Dendritic cell treated with granulocyte-macrophage colony-stimulating factor and Interleukin-4, amounts not matched to agents 40 ng/mL and 50 ng/mL, for 4 days (primary cell): Measurements from ENCODE around the gene DKK3.

Experiments used
- H3K27ac Mint-ChIP-seq: one replicate; pipeline ENCODE4 v1.8.0; 2022; ENCODE audit warnings: mild to moderate bottlenecking, mixed read lengths
- H3K27me3 Mint-ChIP-seq: one replicate; pipeline ENCODE4 v1.8.0; 2022; ENCODE audit warnings: mild to moderate bottlenecking, mixed read lengths
- H3K36me3 Mint-ChIP-seq: one replicate; pipeline ENCODE4 v1.8.0; 2022; ENCODE audit warnings: low read depth, mixed read lengths
- H3K4me1 Mint-ChIP-seq: one replicate; pipeline ENCODE4 v1.8.0; 2022; ENCODE audit warnings: low read depth, mixed read lengths
- H3K4me3 Mint-ChIP-seq: one replicate; pipeline ENCODE4 v1.8.0; 2022; ENCODE audit warnings: mild to moderate bottlenecking, moderate library complexity, mixed read lengths
- H3K9me3 Mint-ChIP-seq: one replicate; pipeline ENCODE4 v1.8.0; 2022; ENCODE audit warnings: mixed read lengths
- intact Hi-C: fragments of 100-400 bp; cut with micrococcal nuclease; formaldehyde crosslinking; loops from one replicate; pipeline ENCODE4 v1.15.0; 2022

DKK3 gene

DNA sequence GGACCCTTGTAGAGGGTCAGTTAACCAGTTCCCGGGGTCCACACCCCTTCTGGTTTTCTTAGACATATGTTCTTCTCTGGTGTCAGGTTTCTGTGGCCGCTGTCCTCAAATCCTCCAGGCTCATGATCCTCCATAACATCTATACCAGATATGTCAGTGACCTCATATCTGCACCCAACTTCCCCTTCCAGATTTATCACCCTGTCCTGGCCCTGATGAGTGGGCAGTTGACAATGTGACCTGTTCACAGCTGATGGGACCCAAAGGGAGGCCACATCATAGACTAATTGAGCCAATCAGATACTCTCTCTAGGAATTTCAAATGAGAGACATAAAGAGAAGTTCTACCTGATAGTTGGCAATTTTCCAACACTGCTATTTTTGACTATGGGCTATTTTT is 5.1 kb downstream of the DKK3 start:
- Mint-ChIP-seq H3K4me1 (peaks cover 5% of the 10 kb centered on the region), H3K36me3 (no peaks in the 10 kb centered on the region), H3K4me3 (no peak overlapping the region), H3K27me3 (peaks cover 61% of the 10 kb centered on the region), H3K27ac (no peak overlapping the region), H3K9me3 (no peaks in the 10 kb centered on the region)
- intact Hi-C loops: no loop called here

DNA sequence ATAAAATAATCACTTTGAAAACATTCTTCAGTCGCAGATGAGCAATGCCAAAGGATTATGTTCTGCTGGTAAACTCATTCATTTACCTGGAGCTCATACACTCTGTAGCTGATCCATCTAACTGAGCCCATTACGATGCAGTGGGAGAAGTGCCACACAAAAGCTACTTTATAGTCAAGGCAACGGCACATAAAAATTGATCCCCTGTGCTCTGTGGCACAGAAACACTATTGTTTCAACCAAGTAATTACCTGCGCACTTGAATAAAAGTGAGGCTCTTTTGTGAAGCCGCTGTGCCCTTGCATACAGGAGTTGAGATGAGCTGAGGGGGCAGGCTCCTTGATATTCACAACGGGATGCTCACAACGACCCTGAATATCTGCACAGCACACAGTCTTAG is 7.2 kb downstream of the DKK3 start:
- H3K36me3 Mint-ChIP-seq: no peaks in the 10 kb centered on the region
- H3K4me1 Mint-ChIP-seq: peaks cover 12% of the 10 kb centered on the region
- H3K4me3 Mint-ChIP-seq: no peak overlapping the region
- peaks cover 47% of the 10 kb centered on the region for H3K27me3 Mint-ChIP-seq
- intact Hi-C loops: no loop called here
- no peaks in the 10 kb centered on the region for H3K9me3 Mint-ChIP-seq
- no peak overlapping the region for H3K27ac Mint-ChIP-seq

DNA sequence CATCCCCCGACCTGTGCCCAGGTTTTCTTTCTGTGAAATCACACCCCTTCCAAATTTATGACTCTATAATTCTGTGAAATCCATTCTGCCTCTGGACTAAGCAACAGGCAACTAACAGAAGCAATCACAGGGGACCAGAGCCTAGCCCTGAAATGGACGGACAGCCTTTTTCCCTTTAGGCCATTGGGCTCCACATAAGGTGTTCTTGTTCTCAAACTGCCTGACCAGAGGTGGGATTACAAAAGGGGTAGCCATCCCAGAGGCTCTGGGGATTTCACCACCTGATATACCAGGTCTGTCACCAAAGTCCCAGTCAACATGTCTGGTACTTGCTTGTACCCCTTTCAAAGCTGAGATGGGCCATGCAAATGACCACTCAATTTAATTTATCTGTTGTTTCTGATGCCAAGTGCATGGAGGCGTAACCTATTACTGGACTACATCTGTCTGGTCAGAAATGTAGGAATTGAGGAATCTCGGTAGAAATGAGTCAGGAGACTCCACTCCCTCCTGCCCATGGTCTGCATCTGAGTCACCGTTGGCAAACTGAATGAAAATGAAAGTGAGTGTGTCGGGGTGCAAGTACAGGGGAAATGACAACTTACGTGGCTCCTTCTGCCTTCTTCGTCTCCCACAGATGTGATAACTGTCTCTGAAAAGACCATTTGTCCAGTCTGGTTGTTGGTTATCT is 10.2 kb downstream of the DKK3 start:
- Mint-ChIP-seq H3K27me3 (peaks cover 32% of the 10 kb centered on the region), H3K4me3 (no peak overlapping the region), H3K4me1 (peaks cover 12% of the 10 kb centered on the region), H3K9me3 (no peaks in the 10 kb centered on the region), H3K36me3 (no peaks in the 10 kb centered on the region), H3K27ac (no peak overlapping the region)
- intact Hi-C loops: no loop called here

DNA sequence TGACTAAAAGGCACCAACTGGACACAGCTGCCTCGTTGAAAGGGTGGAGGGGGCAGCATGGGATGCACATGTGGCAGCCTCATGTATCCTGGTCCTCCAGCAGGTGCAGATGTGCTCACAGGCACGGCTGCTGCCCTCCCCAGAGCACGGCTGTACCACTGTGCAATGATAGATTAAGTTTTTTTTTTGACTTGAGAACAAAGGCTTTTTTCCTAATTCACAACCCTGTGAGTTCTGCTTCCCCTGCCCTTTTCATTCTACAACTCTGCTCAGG is 11.4 kb downstream of the DKK3 start:
- intact Hi-C loops: no loop called here
- H3K9me3 Mint-ChIP-seq: no peaks in the 10 kb centered on the region
- H3K27ac Mint-ChIP-seq: no peak overlapping the region
- H3K36me3 Mint-ChIP-seq: no peaks in the 10 kb centered on the region
- H3K4me3 Mint-ChIP-seq: no peak overlapping the region
- peaks cover 28% of the 10 kb centered on the region for H3K27me3 Mint-ChIP-seq
- H3K4me1 Mint-ChIP-seq: peaks cover 12% of the 10 kb centered on the region

DNA sequence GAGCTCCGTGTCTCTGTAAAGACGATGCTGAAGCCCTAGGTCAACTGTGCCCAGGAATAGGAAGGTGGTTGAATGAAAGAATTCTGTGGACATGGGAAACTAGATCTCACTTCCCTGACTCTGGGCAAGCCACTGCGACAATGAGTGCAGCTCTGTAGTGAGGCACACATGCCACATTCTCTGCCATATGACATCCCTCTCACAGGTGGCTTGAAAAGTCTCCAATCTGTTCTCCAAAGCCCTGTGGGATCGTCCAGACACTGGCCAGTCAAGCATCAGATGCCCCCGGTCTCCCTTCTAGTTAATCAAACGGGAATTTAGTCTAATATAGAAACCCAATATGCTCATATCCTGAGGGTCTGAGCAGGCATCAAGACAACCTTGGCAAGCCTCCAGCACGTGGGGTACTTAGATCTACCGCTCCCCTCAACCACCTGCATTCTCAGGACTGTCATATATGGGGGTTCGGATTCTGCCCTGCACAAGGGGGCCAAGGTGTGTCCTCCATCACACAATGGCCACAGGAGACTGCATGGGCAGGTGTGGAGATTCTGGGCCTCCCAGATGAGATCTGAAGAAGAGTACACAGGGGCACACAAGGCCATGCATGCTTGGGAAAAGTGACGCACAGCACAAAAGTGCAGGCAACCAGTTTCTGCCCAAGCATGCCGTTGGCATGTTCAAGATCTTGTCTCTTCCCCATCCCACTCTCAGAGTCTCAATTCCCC is 11.9 kb downstream of the DKK3 start:
- H3K4me1 Mint-ChIP-seq: peaks cover 12% of the 10 kb centered on the region
- no peak overlapping the region for H3K4me3 Mint-ChIP-seq
- intact Hi-C loops: no loop called here
- H3K27me3 Mint-ChIP-seq: peaks cover 27% of the 10 kb centered on the region
- no peaks in the 10 kb centered on the region for H3K36me3 Mint-ChIP-seq
- H3K9me3 Mint-ChIP-seq: no peaks in the 10 kb centered on the region
- no peak overlapping the region for H3K27ac Mint-ChIP-seq

DNA sequence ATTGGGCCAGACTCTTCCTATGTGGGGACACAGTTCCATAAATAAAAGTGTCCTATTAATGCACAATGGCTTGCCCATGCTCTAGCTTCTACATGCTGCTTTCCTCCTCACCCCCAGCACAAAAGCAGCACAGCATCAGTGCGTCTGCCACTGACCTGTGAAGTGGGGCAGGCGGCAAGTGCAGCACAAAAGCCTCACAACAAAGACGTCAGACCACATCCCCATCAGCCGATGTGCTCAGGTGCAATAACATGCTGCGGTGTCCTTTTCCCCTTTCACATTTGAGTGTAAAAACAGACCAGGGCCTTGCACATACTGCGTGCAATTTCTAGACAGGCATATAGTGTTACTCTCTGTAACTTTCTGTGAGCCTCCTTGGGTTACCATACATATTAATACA is 12.8 kb downstream of the DKK3 start:
- peaks cover 27% of the 10 kb centered on the region for H3K27me3 Mint-ChIP-seq
- H3K4me3 Mint-ChIP-seq: no peak overlapping the region
- no peaks in the 10 kb centered on the region for H3K9me3 Mint-ChIP-seq
- intact Hi-C loops: no loop called here
- H3K36me3 Mint-ChIP-seq: no peaks in the 10 kb centered on the region
- no peak overlapping the region for H3K27ac Mint-ChIP-seq
- H3K4me1 Mint-ChIP-seq: peaks cover 12% of the 10 kb centered on the region

DNA sequence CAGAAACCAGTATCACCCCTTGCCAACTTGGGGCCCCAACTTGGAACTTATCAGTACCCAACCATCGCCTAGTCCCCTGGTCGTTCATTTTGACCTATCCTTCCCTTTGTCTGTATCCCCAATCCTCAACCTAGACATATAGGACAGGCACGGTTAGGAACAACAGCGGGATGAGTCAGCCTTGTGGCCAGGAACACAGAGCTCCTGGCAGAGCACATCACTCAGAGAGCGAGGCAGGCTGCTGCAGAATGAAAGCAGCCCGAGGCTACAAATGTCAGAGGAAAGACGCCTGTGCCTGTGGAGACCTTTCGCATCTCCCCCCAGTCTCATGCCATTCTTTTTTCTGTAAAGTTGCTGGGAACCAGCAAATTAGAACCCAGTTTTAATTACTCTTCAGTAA is 14.6 kb downstream of the DKK3 start:
- no peak overlapping the region for H3K4me3 Mint-ChIP-seq
- intact Hi-C loops: no loop called here
- peaks cover 19% of the 10 kb centered on the region for H3K27me3 Mint-ChIP-seq
- H3K4me1 Mint-ChIP-seq: peaks cover 12% of the 10 kb centered on the region
- H3K36me3 Mint-ChIP-seq: no peaks in the 10 kb centered on the region
- no peaks in the 10 kb centered on the region for H3K9me3 Mint-ChIP-seq
- no peak overlapping the region for H3K27ac Mint-ChIP-seq

DNA sequence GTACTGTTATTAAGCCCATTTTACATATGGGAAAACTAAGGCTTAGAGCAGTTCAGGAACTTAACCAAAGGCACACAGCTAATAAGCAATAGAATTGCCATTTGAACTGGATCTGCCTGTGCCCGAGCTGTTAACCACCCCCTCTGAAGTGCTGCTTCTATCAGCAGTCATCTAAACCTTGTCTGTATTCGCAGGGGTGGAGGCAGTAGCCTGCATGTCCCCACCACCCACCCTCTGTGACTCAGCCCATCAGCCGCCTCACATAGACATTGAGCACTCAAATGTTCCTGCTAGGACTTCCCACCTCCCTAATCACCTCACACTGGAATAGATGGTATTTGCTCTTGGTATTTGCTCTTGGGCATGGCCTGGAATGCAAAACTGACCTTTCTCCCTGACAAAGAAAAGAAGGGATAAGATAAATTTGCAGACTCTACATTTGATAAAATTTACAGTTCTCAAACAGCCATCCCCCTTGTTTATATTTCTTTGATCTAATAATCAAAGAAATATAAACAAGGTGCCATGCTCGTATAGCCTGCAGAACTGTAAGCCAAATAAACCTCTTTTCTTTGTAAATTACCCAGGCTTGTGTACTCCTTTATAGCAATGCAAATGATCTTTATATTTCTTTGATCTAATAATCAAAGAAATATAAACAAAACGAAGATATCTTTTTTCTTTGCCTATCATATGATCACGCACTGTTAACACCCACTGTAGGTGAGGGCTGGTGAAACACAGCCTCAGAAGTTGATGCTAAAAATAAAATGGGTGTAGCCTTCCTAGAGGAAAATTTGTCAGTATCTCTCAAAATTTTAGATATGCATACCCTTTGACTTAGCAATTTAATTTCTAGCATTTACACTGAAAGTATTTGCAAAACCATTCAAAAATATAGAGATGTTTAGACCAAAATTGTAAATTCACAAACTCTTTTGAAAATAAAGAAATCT is 15.9 kb downstream of the DKK3 start:
- intact Hi-C loops: no loop called here
- Mint-ChIP-seq H3K4me1 (peaks cover 7% of the 10 kb centered on the region), H3K36me3 (no peaks in the 10 kb centered on the region), H3K4me3 (no peak overlapping the region), H3K27ac (no peak overlapping the region), H3K9me3 (no peaks in the 10 kb centered on the region), H3K27me3 (peaks cover 13% of the 10 kb centered on the region)

DNA sequence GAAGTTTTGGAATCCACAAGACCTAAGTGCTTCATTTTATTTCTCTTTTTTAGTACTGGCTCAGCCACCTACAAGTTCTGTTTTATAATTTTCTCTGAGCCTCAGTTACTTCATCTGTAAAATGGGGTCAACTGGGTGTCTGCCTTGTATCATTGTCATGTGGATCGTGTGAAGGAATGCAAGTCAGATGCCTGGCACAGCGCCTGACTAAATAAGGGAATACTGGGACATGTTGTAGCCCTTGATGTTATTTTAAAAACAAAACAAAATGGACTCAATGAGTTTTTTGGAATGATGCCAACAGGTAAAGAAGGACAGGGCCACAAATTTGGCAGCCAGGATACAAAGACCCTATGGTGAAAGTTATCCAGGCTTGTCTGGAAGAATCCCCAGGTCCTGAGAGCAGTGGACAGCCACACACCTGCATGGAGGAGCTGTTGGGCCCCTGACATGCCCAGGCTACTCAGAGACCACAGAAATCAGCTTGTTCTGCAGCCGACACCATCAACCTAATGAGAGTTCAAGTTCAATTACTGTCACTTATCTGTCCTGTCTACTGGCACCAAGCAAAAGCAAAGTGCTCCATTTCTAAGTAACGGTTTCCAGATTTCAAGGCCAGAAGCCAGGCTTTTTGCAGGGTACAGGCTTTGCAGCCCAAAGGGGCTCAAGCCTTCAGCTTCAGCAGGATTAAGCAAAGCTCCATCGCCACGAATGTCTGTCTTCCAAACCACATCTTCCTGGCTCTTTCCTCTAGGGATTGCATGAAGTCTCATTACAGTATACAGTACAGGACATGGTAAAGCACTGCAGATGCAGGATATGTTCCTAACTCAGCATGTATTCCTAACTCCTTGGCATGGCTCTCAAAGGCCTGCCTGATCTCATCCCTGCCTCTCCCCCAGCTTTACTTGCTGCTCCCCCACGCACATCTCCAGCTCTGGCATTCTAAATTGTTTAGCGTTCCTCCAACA is 18.4 kb downstream of the DKK3 start:
- no peaks in the 10 kb centered on the region for H3K36me3 Mint-ChIP-seq
- intact Hi-C loops: no loop called here
- no peaks in the 10 kb centered on the region for H3K9me3 Mint-ChIP-seq

DNA sequence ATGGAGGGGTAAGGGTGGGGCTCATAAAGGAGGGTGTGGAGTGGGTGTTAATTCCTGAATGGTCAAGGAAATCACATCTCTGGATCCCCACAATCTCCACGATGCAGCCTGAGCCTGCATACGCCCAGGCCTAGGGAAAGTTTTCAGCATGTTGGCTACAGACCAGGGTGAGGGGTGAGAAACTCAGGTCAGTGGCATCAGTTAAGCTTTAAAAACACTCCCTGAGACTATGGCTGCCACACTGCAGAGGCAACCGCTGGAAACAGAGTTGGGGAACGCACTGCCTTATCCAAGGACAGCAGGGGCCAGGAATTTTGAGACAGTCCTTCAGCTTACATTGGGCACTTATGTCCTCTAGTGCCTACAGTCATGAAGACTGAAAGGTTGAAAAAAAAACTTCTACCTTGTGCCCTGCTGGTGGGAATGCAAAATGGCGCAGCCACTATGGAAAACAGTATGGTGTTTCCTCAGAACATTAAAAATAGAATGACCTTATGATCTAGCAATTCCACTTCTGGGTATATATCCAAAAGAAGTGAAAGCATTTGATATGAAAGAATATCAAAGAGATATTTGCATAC is 19.7 kb downstream of the DKK3 start:
- intact Hi-C loops: no loop called here
- peaks cover 7% of the 10 kb centered on the region for H3K27me3 Mint-ChIP-seq
- peaks cover 5% of the 10 kb centered on the region for H3K4me1 Mint-ChIP-seq
- H3K4me3 Mint-ChIP-seq: no peak overlapping the region
- H3K9me3 Mint-ChIP-seq: no peaks in the 10 kb centered on the region
- no peak overlapping the region for H3K27ac Mint-ChIP-seq
- H3K36me3 Mint-ChIP-seq: no peaks in the 10 kb centered on the region

More for the DNA sequence above, 18.4 kb downstream of the DKK3 start:
- Mint-ChIP-seq H3K27ac (no peak overlapping the region), H3K4me3 (no peak overlapping the region), H3K4me1 (no peaks in the 10 kb centered on the region), H3K27me3 (peaks cover 8% of the 10 kb centered on the region)

DNA sequence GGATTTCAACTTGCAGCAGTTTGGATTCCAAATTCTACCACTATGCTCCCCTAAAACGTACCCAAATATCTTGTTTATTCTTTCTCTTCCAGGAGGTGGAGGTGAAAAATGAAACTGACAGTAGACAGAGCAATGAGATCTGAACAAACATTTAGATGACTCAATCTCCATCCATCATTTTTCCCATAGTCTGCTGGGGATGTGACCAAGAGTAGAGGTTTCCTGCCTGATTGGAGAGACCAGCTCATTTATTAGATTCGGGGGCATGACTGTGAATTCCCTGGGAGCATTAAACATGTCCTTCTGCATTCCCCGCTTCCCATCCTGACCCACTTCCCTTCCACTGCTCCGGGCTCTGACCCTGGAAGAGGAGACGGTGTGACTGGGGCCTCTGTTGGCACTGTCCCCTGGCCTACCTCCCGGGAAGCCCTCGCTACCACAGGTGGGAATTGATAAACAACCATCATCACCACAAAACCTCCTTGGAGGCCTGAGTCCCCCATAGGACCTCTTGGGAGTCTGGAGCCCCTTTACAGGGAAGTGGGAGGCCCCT is 20.3 kb downstream of the DKK3 start:
- H3K36me3 Mint-ChIP-seq: no peaks in the 10 kb centered on the region
- intact Hi-C loops: no loop called here
- peaks cover 4% of the 10 kb centered on the region for H3K27me3 Mint-ChIP-seq
- H3K9me3 Mint-ChIP-seq: no peaks in the 10 kb centered on the region
- no peak overlapping the region for H3K4me3 Mint-ChIP-seq
- H3K4me1 Mint-ChIP-seq: peaks cover 5% of the 10 kb centered on the region
- no peak overlapping the region for H3K27ac Mint-ChIP-seq

DNA sequence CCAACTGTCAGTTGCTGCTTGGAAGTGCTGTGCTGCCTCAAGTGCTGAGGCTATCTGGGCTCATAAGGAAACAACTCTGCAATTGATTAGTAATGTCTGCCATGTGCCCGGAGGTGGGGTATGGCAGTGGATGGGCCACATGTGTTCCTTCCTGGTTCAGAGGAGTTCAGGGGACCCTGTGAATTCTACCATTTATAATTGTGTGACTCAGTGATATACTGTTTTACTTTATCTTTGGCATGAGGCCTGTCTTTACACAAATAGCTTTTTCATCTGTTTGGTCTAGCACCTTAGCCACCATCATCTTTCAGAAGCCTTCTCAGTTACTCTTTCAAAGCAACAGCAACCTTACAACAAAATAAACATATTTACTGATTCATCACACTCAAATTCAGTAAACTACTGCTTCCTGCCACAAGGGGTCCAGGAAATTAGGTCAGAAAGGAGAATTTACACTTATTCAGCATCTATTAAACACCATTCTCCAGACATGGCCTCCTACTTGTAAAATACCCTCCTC is 20.9 kb downstream of the DKK3 start:
- H3K27ac Mint-ChIP-seq: no peak overlapping the region
- no peaks in the 10 kb centered on the region for H3K9me3 Mint-ChIP-seq

More for the DNA sequence above, 20.9 kb downstream of the DKK3 start:
- no peaks in the 10 kb centered on the region for H3K36me3 Mint-ChIP-seq
- H3K4me1 Mint-ChIP-seq: peaks cover 5% of the 10 kb centered on the region
- peaks cover 4% of the 10 kb centered on the region for H3K27me3 Mint-ChIP-seq
- intact Hi-C loops: no loop called here
- H3K4me3 Mint-ChIP-seq: no peak overlapping the region
